Spinal cord (tissue), 10 donors: ENCODE measurements around the gene NEUROD4. TPM values are rescaled to one million over a fixed set of nuclear protein-coding genes. Genes with fewer than 3 reads are reported as not detected.

Source experiments
- DNase-seq, 6 donors: peaks; one replicate each; pipeline versions ENCODE4 v3.0.0 to v3.0.0-alpha.2; 2013 to 2015; ENCODE audit warnings: low spot score in 6 of 6, low read depth in 4 of 6
- H3K27ac ChIP-seq: one replicate; pipeline ENCODE4 v1.5.1; 2013; ENCODE audit warnings: low read depth, low read length, control low read depth
- H3K27me3 ChIP-seq: one replicate; pipeline ENCODE4 v1.6.1; 2013; ENCODE audit warnings: low read length; ENCODE audit not compliant: control insufficient read depth, insufficient read depth
- H3K36me3 ChIP-seq: one replicate; pipeline ENCODE4 v1.6.1; 2013; ENCODE audit warnings: low read length; ENCODE audit not compliant: control insufficient read depth, insufficient read depth
- H3K4me1 ChIP-seq: one replicate; pipeline ENCODE4 v1.6.1; 2013; ENCODE audit warnings: low read length; ENCODE audit not compliant: control insufficient read depth, insufficient read depth
- H3K4me3 ChIP-seq: one replicate; pipeline ENCODE4 v1.5.1; 2013; ENCODE audit warnings: low read depth, low read length, control low read depth
- H3K9me3 ChIP-seq: one replicate; pipeline ENCODE4 v1.6.1; 2013; ENCODE audit warnings: low read length; ENCODE audit not compliant: control insufficient read depth, insufficient read depth
- WGBS: methylation state at CpG from one replicate; pipeline ENCODE4 v1.1.5; 2013; ENCODE audit warnings: missing lambda C conversion rate; ENCODE audit not compliant: insufficient coverage; 5-methylcytosine and 5-hydroxymethylcytosine counted together
- long read RNA-seq, 4 donors: transcript quantifications; one replicate each; lab custom pipeline, GENCODE V29; 2026
- polyA plus RNA-seq, 2 donors: library from polyadenylated mRNA; unstranded; fragments of 120-200 nt; gene quantifications; one replicate each; pipeline ENCODE4 v1.2.1, GENCODE V29; 2013; ENCODE audit not compliant: insufficient read length in 2 of 2
- total RNA-seq, 2 donors: library from RNA; depleted of rRNA in 1 of 2; stranded (reverse); fragments of 120-200 nt in 1 of 2; fragments of >200 nt in 1 of 2; gene quantifications; one replicate each; pipeline versions ENCODE4 v1.2.3 to v1.2.4, GENCODE V29; 2013 to 2014
- donor health status: healthy.

Gene NEUROD4
- 1 to 10 TPM in 1 of 2 donors, under 1 TPM in 1; 0.50 to 1.3 TPM for total RNA-seq
- 1 to 10 TPM; 1.0 to 1.1 TPM for polyA plus RNA-seq
- long read RNA-seq, donor 1, partial matches to known transcripts, result 0 of 1 reads
- long read RNA-seq, donor 1, other reads (novel, unspliced or antisense), result 0 of 1 reads
- long read RNA-seq, donor 2, result 0 reads
- long read RNA-seq, donor 3, partial matches to known transcripts, result 0 of 1 reads
- long read RNA-seq, donor 3, other reads (novel, unspliced or antisense), result 0 of 1 reads
- long read RNA-seq, donor 4, result 0 reads

- Histone ChIP-seq H3K27me3 (no peaks in the 10 kb centered on the region), H3K9me3 (no peaks in the 10 kb centered on the region), H3K36me3 (no peaks in the 10 kb centered on the region), H3K4me1 (peaks cover 6% of the 10 kb centered on the region), H3K4me3 (peak within 1 kb of the TSS; percentile 21), H3K27ac (no peak within 1 kb of the TSS)
- peak in 3 of 6 donors; percentile 46 to 77 (median 77) for DNase-seq
- 2% methylated on average over 8 of the region's 13 CpGs for WGBS
Measured at GRCh38 chr12:55019784-55020183, at the start of gene NEUROD4. TSS of gene NEUROD4 (plus strand) at chr12:55019974. CDS start at chr12:55026440, 6,466 bp downstream.

GRCh38 chr12:54970741-54971140 lies 49.0 kb upstream of the NEUROD4 start:
- no peaks in the 10 kb centered on the region for H3K9me3 ChIP-seq
- H3K36me3 ChIP-seq, result no peaks in the 10 kb centered on the region
- peak in 1 of 6 donors; percentile 32 for DNase-seq
- no peaks in the 10 kb centered on the region for H3K27me3 ChIP-seq
- H3K4me1 ChIP-seq, result no peaks in the 10 kb centered on the region
- no peak overlapping the region for H3K27ac ChIP-seq
- WGBS, result 100% methylated on average over 2 of the region's 3 CpGs
- H3K4me3 ChIP-seq, result no peak overlapping the region

GRCh38 chr12:54973556-54973955 lies 46.2 kb upstream of the NEUROD4 start:
- no peaks in the 10 kb centered on the region for H3K27me3 ChIP-seq
- H3K36me3 ChIP-seq, result no peaks in the 10 kb centered on the region
- no peaks in the 10 kb centered on the region for H3K4me1 ChIP-seq
- no peak for DNase-seq
- WGBS, result 100% methylated on average over 1 of the region's 3 CpGs
- H3K27ac ChIP-seq, result no peak overlapping the region
- no peaks in the 10 kb centered on the region for H3K9me3 ChIP-seq
- no peak overlapping the region for H3K4me3 ChIP-seq

- no peak for DNase-seq
- Histone ChIP-seq H3K4me1 (no peaks in the 10 kb centered on the region), H3K36me3 (no peaks in the 10 kb centered on the region), H3K9me3 (no peaks in the 10 kb centered on the region), H3K4me3 (no peak overlapping the region), H3K27ac (no peak overlapping the region), H3K27me3 (no peaks in the 10 kb centered on the region)
- 90% methylated on average over 12 of the region's 12 CpGs for WGBS
Measured at GRCh38 chr12:54974279-54974678, 45.5 kb upstream of the NEUROD4 start.

- Histone ChIP-seq H3K36me3 (no peaks in the 10 kb centered on the region), H3K4me3 (no peak overlapping the region), H3K9me3 (no peaks in the 10 kb centered on the region), H3K4me1 (no peaks in the 10 kb centered on the region), H3K27ac (no peak overlapping the region), H3K27me3 (no peaks in the 10 kb centered on the region)
- no CpG with 5 or more reads among the region's 2 CpGs for WGBS
- DNase-seq, result no peak
Measured at GRCh38 chr12:54975272-54975671, 44.5 kb upstream of the NEUROD4 start.

GRCh38 chr12:54975875-54976274 lies 43.9 kb upstream of the NEUROD4 start:
- Histone ChIP-seq H3K4me1 (no peaks in the 10 kb centered on the region), H3K4me3 (no peak overlapping the region), H3K27ac (no peak overlapping the region), H3K27me3 (no peaks in the 10 kb centered on the region), H3K36me3 (no peaks in the 10 kb centered on the region), H3K9me3 (no peaks in the 10 kb centered on the region)
- 19% methylated on average over 2 of the region's 6 CpGs for WGBS
- DNase-seq, result no peak

GRCh38 chr12:54977155-54977554 lies 42.6 kb upstream of the NEUROD4 start:
- no peak overlapping the region for H3K4me3 ChIP-seq
- H3K27ac ChIP-seq, result no peak overlapping the region
- no peaks in the 10 kb centered on the region for H3K36me3 ChIP-seq
- DNase-seq, result no peak
- no peaks in the 10 kb centered on the region for H3K27me3 ChIP-seq
- WGBS, result no CpG with 5 or more reads among the region's 3 CpGs
- no peaks in the 10 kb centered on the region for H3K9me3 ChIP-seq
- H3K4me1 ChIP-seq, result no peaks in the 10 kb centered on the region

- no peak for DNase-seq
- Histone ChIP-seq H3K27ac (no peak overlapping the region), H3K4me1 (no peaks in the 10 kb centered on the region), H3K27me3 (no peaks in the 10 kb centered on the region), H3K36me3 (no peaks in the 10 kb centered on the region), H3K4me3 (no peak overlapping the region), H3K9me3 (no peaks in the 10 kb centered on the region)
- 85% methylated on average over 5 of the region's 5 CpGs for WGBS
Measured at GRCh38 chr12:54977857-54978256, 41.9 kb upstream of the NEUROD4 start.

GRCh38 chr12:54980341-54980740 lies 39.4 kb upstream of the NEUROD4 start:
- H3K4me3 ChIP-seq, result no peak overlapping the region
- no peaks in the 10 kb centered on the region for H3K27me3 ChIP-seq
- DNase-seq, result no peak
- H3K9me3 ChIP-seq, result no peaks in the 10 kb centered on the region
- 94% methylated on average over 5 of the region's 5 CpGs for WGBS
- H3K27ac ChIP-seq, result no peak overlapping the region
- no peaks in the 10 kb centered on the region for H3K36me3 ChIP-seq
- H3K4me1 ChIP-seq, result no peaks in the 10 kb centered on the region

GRCh38 chr12:54981796-54982195 lies 38.0 kb upstream of the NEUROD4 start:
- H3K9me3 ChIP-seq, result no peaks in the 10 kb centered on the region
- WGBS, result 93% methylated on average over 2 of the region's 2 CpGs
- no peak for DNase-seq
- no peaks in the 10 kb centered on the region for H3K4me1 ChIP-seq
- no peak overlapping the region for H3K27ac ChIP-seq
- no peaks in the 10 kb centered on the region for H3K27me3 ChIP-seq
- no peaks in the 10 kb centered on the region for H3K36me3 ChIP-seq
- no peak overlapping the region for H3K4me3 ChIP-seq
